Measurements from ENCODE around the gene PPEF2.

DNA sequence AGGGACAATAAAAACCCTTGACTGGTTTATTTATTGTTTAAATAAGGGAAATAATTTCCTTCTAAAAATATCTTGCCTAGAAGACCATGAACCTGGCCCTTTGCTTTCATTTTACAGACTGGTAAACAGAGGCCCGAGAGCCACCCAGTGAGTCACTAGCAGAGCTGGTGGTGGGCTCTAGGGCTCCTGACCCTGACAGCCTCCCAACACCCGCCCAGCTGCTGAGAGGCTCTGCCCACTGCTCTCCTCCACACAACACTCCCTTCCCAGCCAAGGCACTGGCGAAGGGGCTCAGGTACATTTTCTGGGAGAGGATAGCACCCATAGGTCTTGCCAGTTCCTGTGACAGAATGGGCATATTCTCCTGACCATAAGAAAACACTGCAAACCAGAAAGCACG, 18.1 kb upstream of the PPEF2 start:
- TF ChIP-seq CTCF (IDR thresholded peaks at IDR 0.05; ENCODE audit: poor library complexity) (no peak), EZH2 (IDR thresholded peaks at IDR 0.05; ENCODE audit: borderline replicate concordance) (no peak), EZH2phosphoT487 (IDR thresholded peaks at IDR 0.05; ENCODE audit: low read depth, severe bottlenecking, unreplicated experiment) (no peak)

All from hepatocyte (in vitro differentiated cells).